Tibial artery (tissue), 4 donors: ENCODE measurements around the gene VARS2.
"Not testable (repeated sequence)": the region's sequence is repeated elsewhere in the genome, so short reads cannot be mapped to it uniquely, and the experiment has no call there.

Experiments
- DNase-seq, 2 donors: peaks; one replicate each; pipeline ENCODE4 v3.0.0-alpha.2; 2019
- H3K27ac ChIP-seq, 2 donors: fragments of 200-600 bp; sonication (generic) in 1 of 2; 1 replicate in 1 of 2; 2 replicates in 1 of 2; pipeline ENCODE4 v1.5.1; 2018 to 2019; ENCODE audit warnings: mild to moderate bottlenecking in 1 of 2
- H3K27me3 ChIP-seq, 2 donors: fragments of 200-600 bp; sonication (generic) in 1 of 2; one replicate each; pipeline versions ENCODE4 v1.5.1 to v1.6.0; 2016 to 2019
- H3K36me3 ChIP-seq, 3 donors: fragments of 200-600 bp; sonication (generic) in 2 of 3; one replicate each; pipeline ENCODE4 v1.5.1; 2016 to 2019; ENCODE audit warnings: mild to moderate bottlenecking in 2 of 3
- H3K4me1 ChIP-seq, 4 donors: fragments of 200-600 bp; sonication (generic) in 2 of 4; 1 replicate in 3 of 4; 2 replicates in 1 of 4; pipeline ENCODE4 v1.5.1; 2016 to 2019
- H3K4me3 ChIP-seq, 2 donors: fragments of 200-600 bp; sonication (generic) in 1 of 2; 1 replicate in 1 of 2; 2 replicates in 1 of 2; pipeline ENCODE4 v1.5.1; 2018 to 2019; ENCODE audit warnings: mild to moderate bottlenecking in 2 of 2
- H3K9me3 ChIP-seq, 3 donors: fragments of 200-600 bp; sonication (generic) in 1 of 3; one replicate each; pipeline ENCODE4 v1.5.1; 2016 to 2019
- intact Hi-C: fragments of 100-400 bp; cut with DNase I; formaldehyde crosslinking; loops from one replicate; pipeline ENCODE4 v1.15.0; 2023; ENCODE audit warnings: low total_unique reads
- TF ChIP-seq, protein P1 (sequence below), 2 experiments: fragments of 200-600 bp in 1 of 2; fragments of 450-650 bp in 1 of 2; IDR thresholded peaks; one replicate each; pipeline ENCODE4 v1.5.1; 2017 to 2019; ENCODE audit warnings: antibody characterized with exemption in 2 of 2, mild to moderate bottlenecking in 1 of 2, moderate library complexity in 1 of 2

The VARS2 gene

DNA sequence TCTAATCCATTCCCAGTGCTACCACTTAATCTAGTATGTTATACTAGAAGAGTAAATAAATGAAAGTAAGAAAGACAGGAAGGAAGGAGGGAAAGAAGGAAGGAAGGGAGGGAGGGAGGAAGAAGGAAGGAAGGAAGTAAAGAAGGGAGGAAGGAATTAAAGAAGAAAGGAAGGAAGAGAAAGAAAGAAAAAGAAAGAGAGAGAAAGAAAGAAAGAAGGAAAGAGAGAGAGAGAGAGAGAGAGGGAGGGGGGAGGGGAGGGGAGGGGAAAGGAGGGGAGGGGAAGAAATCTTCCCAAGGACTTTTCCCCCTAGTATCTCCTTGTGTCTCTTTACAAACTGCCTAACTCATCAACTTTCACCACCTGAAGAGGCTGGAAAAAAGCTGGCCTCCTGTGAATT is 48.7 kb downstream of the VARS2 start:
- TF ChIP-seq, protein P1, sequence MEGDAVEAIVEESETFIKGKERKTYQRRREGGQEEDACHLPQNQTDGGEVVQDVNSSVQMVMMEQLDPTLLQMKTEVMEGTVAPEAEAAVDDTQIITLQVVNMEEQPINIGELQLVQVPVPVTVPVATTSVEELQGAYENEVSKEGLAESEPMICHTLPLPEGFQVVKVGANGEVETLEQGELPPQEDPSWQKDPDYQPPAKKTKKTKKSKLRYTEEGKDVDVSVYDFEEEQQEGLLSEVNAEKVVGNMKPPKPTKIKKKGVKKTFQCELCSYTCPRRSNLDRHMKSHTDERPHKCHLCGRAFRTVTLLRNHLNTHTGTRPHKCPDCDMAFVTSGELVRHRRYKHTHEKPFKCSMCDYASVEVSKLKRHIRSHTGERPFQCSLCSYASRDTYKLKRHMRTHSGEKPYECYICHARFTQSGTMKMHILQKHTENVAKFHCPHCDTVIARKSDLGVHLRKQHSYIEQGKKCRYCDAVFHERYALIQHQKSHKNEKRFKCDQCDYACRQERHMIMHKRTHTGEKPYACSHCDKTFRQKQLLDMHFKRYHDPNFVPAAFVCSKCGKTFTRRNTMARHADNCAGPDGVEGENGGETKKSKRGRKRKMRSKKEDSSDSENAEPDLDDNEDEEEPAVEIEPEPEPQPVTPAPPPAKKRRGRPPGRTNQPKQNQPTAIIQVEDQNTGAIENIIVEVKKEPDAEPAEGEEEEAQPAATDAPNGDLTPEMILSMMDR (IDR thresholded peaks at IDR 0.05): no peak
- no peaks in the 10 kb centered on the region for H3K4me1 ChIP-seq
- DNase-seq: no peak
- H3K27me3 ChIP-seq: peaks cover 0 to 12% of the 10 kb centered on the region in 2 donors
- H3K9me3 ChIP-seq: no peaks in the 10 kb centered on the region
- H3K4me3 ChIP-seq: no peak overlapping the region
- H3K36me3 ChIP-seq: no peaks in the 10 kb centered on the region
- H3K27ac ChIP-seq: no peak overlapping the region
- intact Hi-C loops: no loop called here

DNA sequence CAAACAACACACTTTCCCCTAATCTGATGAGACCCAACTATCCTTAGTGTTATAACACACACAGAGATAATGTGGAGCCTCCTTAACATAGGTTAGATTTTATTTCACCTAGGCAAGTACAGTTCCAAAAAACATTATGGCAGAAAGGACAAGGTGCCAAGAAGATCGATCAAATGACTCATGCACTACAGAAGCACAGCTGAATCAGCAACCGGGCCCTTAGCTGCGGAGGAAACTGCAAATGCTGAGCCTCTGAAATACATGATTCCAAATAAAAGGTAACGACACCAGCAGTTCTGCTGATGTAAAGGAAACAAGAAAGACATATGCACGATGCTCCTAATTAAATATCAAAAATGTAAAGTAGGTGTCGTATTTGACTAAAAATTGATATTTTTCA is 49.6 kb downstream of the VARS2 start:
- H3K27me3 ChIP-seq: peaks cover 0 to 12% of the 10 kb centered on the region in 2 donors
- no peaks in the 10 kb centered on the region for H3K4me1 ChIP-seq
- no peaks in the 10 kb centered on the region for H3K36me3 ChIP-seq
- H3K27ac ChIP-seq: no peak overlapping the region
- no peak for DNase-seq
- intact Hi-C loops: no loop called here
- no peaks in the 10 kb centered on the region for H3K9me3 ChIP-seq
- TF ChIP-seq, protein P1 (IDR thresholded peaks at IDR 0.05): no peak
- H3K4me3 ChIP-seq: no peak overlapping the region

DNA sequence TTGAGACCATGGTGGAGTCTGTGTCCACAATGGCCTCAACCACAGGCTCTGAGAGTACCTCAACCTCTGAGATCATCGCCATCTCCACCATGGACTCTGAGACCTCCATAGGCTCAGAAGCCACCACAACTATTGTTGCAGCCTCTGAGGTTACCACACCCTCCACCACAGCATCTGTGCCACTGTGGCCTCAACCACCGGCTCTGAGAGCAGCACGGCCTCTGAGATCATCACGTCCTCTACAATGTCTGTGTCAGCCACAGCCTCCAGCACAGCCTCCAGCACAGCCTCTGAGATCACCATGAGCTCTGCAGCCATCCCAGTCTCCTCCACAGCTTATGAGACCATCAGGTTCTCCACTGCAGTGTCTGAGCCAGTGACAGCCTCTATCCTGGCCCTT is 50.0 kb downstream of the VARS2 start:
- no peak overlapping the region for H3K27ac ChIP-seq
- intact Hi-C loops: no loop called here
- no peaks in the 10 kb centered on the region for H3K4me1 ChIP-seq
- TF ChIP-seq, protein P1 (IDR thresholded peaks at IDR 0.05): no peak
- no peak overlapping the region for H3K4me3 ChIP-seq
- no peaks in the 10 kb centered on the region for H3K36me3 ChIP-seq
- DNase-seq: no peak
- peaks cover 0 to 12% of the 10 kb centered on the region in 2 donors for H3K27me3 ChIP-seq
- no peaks in the 10 kb centered on the region for H3K9me3 ChIP-seq

DNA sequence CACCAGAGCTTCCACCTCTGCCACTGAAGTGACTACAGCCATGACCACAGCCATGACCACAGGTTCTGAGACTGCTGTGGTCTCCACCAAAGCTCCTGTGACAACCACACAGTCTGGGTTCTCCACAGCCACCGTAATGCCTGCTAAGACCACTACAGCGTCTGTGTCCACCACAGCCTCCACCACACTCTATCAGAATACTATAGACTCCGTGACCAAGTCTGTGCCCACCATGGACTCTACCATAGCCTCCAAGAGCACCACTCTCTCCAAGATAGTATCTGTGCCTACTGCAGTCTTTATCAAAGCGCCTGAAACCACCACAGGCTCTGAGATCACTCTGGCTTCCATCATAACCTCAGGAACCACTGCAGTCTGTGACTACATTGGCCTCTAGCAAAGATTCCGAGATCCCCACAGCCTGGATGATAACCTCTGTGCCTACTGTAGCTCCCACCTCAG is 51.1 kb downstream of the VARS2 start:
- Histone ChIP-seq H3K36me3 (no peaks in the 10 kb centered on the region), H3K27ac (no peak overlapping the region), H3K4me1 (no peaks in the 10 kb centered on the region), H3K27me3 (peaks cover 0 to 12% of the 10 kb centered on the region in 2 donors), H3K4me3 (no peak overlapping the region), H3K9me3 (no peaks in the 10 kb centered on the region)
- TF ChIP-seq, protein P1 (IDR thresholded peaks at IDR 0.05): no peak
- no peak for DNase-seq
- intact Hi-C loops: no loop called here

DNA sequence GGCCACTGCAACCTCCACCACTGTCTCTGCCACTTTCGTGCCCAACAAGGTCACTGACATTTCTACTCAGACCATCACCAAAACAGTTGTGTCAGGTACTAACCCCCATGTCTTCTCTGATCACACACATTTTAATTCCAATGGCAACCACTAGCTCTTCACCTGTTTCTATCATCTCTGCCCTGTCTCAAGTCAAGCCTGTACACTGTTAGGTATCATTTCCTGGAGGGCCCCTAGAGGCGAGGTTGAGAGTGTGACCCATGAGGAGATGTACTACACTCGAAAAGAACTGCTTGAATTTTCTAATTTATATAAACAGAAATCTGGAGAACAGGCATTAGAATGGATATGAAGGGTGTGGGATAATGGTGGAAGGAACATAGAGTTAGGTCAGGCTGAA is 52.1 kb downstream of the VARS2 start:
- Histone ChIP-seq H3K9me3 (no peaks in the 10 kb centered on the region), H3K4me1 (no peaks in the 10 kb centered on the region), H3K4me3 (no peak overlapping the region), H3K27ac (no peak overlapping the region), H3K27me3 (peaks cover 0 to 12% of the 10 kb centered on the region in 2 donors), H3K36me3 (no peaks in the 10 kb centered on the region)
- intact Hi-C loops: no loop called here
- TF ChIP-seq, protein P1 (IDR thresholded peaks at IDR 0.05): no peak
- no peak for DNase-seq

DNA sequence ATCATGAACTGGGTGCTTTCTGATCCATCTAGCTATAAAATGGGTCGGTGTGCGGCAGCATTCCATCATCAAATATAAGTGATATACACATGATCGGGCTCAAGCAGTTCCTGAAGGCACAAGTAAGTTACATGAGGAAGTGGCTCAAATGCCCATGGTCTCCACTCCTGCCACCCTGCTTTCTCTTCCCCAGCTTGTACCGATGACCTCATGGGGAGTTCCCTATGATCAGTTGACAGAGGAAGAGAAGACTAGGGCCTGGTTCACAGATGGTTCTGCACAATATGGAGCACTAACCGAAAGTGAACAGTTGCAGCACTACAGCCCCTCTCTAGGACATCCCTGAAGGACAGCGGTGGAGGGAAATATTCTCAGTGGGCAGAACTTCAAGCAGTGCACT is 55.1 kb downstream of the VARS2 start:
- peak in 1 of 2 donors; percentile 30 for DNase-seq
- peaks cover 0 to 21% of the 10 kb centered on the region in 2 donors for H3K27me3 ChIP-seq
- H3K4me3 ChIP-seq, intact Hi-C loops, H3K27ac ChIP-seq, H3K4me1 ChIP-seq, H3K9me3 ChIP-seq, H3K36me3 ChIP-seq: not testable (repeated sequence)
